Body of pancreas (tissue), 4 donors: ENCODE measurements around the gene ACSS3. TPM values are rescaled to one million over a fixed set of nuclear protein-coding genes. Genes with fewer than 3 reads are reported as not detected.
A peak's percentile ranks its signal among the peaks of the same experiment; 100 is the strongest.

Experiments
- ATAC-seq: fragments of 150-250 bp; one replicate; pipeline ENCODE4 v1.9.1; 2016
- DNase-seq, 4 donors: peaks; one replicate each; pipeline ENCODE4 v3.0.0-alpha.2; 2019
- H3K27ac ChIP-seq, 4 donors: fragments of 200-600 bp; sonication (generic); 1 replicate in 3 of 4; 2 replicates in 1 of 4; pipeline versions ENCODE4 v1.5.1 to v1.6.1; 2016 to 2019; ENCODE audit warnings: mild to moderate bottlenecking in 1 of 4, mixed read lengths in 1 of 4, moderate library complexity in 1 of 4
- H3K27me3 ChIP-seq, 2 donors: fragments of 200-600 bp; sonication (generic); one replicate each; pipeline ENCODE4 v1.6.0; 2016; ENCODE audit warnings: mild to moderate bottlenecking in 1 of 2
- H3K36me3 ChIP-seq, 2 donors: fragments of 200-600 bp; sonication (generic); replicated peaks in 1 of 2; 2 replicates each; pipeline ENCODE4 v1.5.1; 2016; ENCODE audit warnings: low read depth in 2 of 2; ENCODE audit not compliant: insufficient read depth in 1 of 2
- H3K4me1 ChIP-seq: fragments of 200-600 bp; sonication (generic); one replicate; pipeline ENCODE4 v1.6.0; 2016
- H3K4me3 ChIP-seq, 2 donors: fragments of 200-600 bp; sonication (generic); 1 replicate in 1 of 2; 2 replicates in 1 of 2; pipeline ENCODE4 v1.5.1; 2016 to 2019
- H3K9me3 ChIP-seq, 3 donors: fragments of 200-600 bp; sonication (generic); 1 replicate in 2 of 3; 2 replicates in 1 of 3; pipeline ENCODE4 v1.5.1; 2016
- CTCF ChIP-seq, 7 experiments: fragments of 450-650 bp in 4 of 7; fragments of 200-600 bp in 3 of 7; sonication (generic) in 3 of 7; IDR thresholded peaks; one replicate each; pipeline ENCODE4 v1.5.1; 2016 to 2019; ENCODE audit warnings: antibody characterized with exemption in 7 of 7
- POLR2A ChIP-seq, 3 donors: fragments of 450-650 bp; IDR thresholded peaks; one replicate each; pipeline ENCODE4 v1.6.1; 2016; ENCODE audit warnings: antibody characterized with exemption in 3 of 3, mild to moderate bottlenecking in 2 of 3
- WGBS, 2 donors: methylation state at CpG; one replicate each; pipeline ENCODE4 v1.1.5; 2017; 5-methylcytosine and 5-hydroxymethylcytosine counted together
- intact Hi-C: fragments of 100-400 bp; cut with DNase I; formaldehyde crosslinking; loops from one replicate; pipeline ENCODE4 v1.15.1; 2023
- total RNA-seq, 2 donors: library from RNA; depleted of rRNA; stranded (reverse); fragments of >200 nt; gene quantifications; one replicate each; pipeline ENCODE4 v1.1.0, GENCODE V29; 2016

Gene ACSS3
- total RNA-seq, 2 donors from 2014 or later, result 9.9 to 27.7 TPM

- Histone ChIP-seq H3K4me1 (no peaks in the 10 kb centered on the region), H3K36me3 (no peaks in the 10 kb centered on the region), H3K27ac (no peak overlapping the region), H3K4me3 (no peak overlapping the region), H3K27me3 (no peaks in the 10 kb centered on the region), H3K9me3 (no peaks in the 10 kb centered on the region)
- TF ChIP-seq POLR2A (IDR thresholded peaks at IDR 0.05), result no peak
- TF ChIP-seq CTCF (IDR thresholded peaks at IDR 0.05), result no peak
- DNase-seq (no peak), ATAC-seq (no peak)
- intact Hi-C loops, result no loop called here
Measured at GRCh38 chr12:81070846-81071245, 7.0 kb upstream of the ACSS3 start.

GRCh38 chr12:81075539-81075938, 2.3 kb upstream of the ACSS3 start:
- Histone ChIP-seq H3K27me3 (no peaks in the 10 kb centered on the region), H3K36me3 (no peaks in the 10 kb centered on the region), H3K9me3 (no peaks in the 10 kb centered on the region), H3K4me1 (peaks cover 7% of the 10 kb centered on the region), H3K27ac (no peak overlapping the region), H3K4me3 (no peak overlapping the region)
- ATAC-seq (no peak), DNase-seq (no peak)
- TF ChIP-seq POLR2A (IDR thresholded peaks at IDR 0.05) (no peak), CTCF (IDR thresholded peaks at IDR 0.05) (no peak)
- intact Hi-C loops, result no loop called here
- WGBS, 2 donors, result 53 to 60% methylated on average over 3 of the region's 3 CpGs

- peak overlapping the region in 1 of 4 donors; percentile 59 for H3K27ac ChIP-seq
- peak; percentile 20 for ATAC-seq
Measured at GRCh38 chr12:81077329-81077685, 572 bp upstream of the ACSS3 start.

GRCh38 chr12:81078469-81079196, 754 bp downstream of the ACSS3 start:
- DNase-seq (peak in 3 of 4 donors; percentile 20 to 35 (median 25)), ATAC-seq (no peak)
- Histone ChIP-seq H3K9me3 (no peaks in the 10 kb centered on the region), H3K27me3 (no peaks in the 10 kb centered on the region), H3K4me1 (peaks cover 7% of the 10 kb centered on the region), H3K27ac (peak overlapping the region; percentile 38 to 59 (median 47)), H3K4me3 (peak overlapping the region; percentile 29 to 46), H3K36me3 (no peaks in the 10 kb centered on the region)
- intact Hi-C loops, result no loop called here
- 27 to 36% methylated on average over 10 of the region's 10 CpGs for WGBS, 2 donors
- TF ChIP-seq POLR2A (IDR thresholded peaks at IDR 0.05) (no peak), CTCF (IDR thresholded peaks at IDR 0.05) (no peak)

More at GRCh38 chr12:81077329-81077685, 572 bp upstream of the ACSS3 start:
- Histone ChIP-seq H3K27me3 (no peaks in the 10 kb centered on the region), H3K36me3 (no peaks in the 10 kb centered on the region), H3K4me1 (peaks cover 7% of the 10 kb centered on the region), H3K4me3 (peak overlapping the region; percentile 29 to 46), H3K9me3 (no peaks in the 10 kb centered on the region)
- intact Hi-C loops, result no loop called here
- 7 to 11% methylated on average over 6 of the region's 6 CpGs for WGBS, 2 donors
- DNase-seq, result peak in 2 of 4 donors; percentile 15 to 41
- no peak for TF ChIP-seq CTCF (IDR thresholded peaks at IDR 0.05)
- TF ChIP-seq POLR2A (IDR thresholded peaks at IDR 0.05), result no peak
